A549 treated with GW870086 at 1 μM for 4 hours (cell line): ENCODE data around the gene SLC39A7. TPM values are rescaled to one million over a fixed set of nuclear protein-coding genes. Genes with fewer than 3 reads are reported as not detected.

Experiments used
- total RNA-seq: library from RNA; stranded (reverse); fragments of 200-300 nt; extraction: Qiagen RNA extraction; gene quantifications from 5 replicates; pipeline ENCODE4 v1.2.3, GENCODE V29; 2022; ENCODE audit warnings: low read depth

The SLC39A7 gene, protein sequence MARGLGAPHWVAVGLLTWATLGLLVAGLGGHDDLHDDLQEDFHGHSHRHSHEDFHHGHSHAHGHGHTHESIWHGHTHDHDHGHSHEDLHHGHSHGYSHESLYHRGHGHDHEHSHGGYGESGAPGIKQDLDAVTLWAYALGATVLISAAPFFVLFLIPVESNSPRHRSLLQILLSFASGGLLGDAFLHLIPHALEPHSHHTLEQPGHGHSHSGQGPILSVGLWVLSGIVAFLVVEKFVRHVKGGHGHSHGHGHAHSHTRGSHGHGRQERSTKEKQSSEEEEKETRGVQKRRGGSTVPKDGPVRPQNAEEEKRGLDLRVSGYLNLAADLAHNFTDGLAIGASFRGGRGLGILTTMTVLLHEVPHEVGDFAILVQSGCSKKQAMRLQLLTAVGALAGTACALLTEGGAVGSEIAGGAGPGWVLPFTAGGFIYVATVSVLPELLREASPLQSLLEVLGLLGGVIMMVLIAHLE
- 103 to 113 TPM (median 109 TPM) in 5 replicates for total RNA-seq

GRCh38 chr6:33200219-33201146 is at the start of gene SLC39A7, which contains the start of gene RXRB:
SLC39A7 (plus strand) TSS chr6:33200867; CDS start chr6:33201246, 379 bp downstream.
RXRB (minus strand) TSS chr6:33200665; CDS start chr6:33200476, 189 bp downstream.

GRCh38 chr6:33192105-33192646 is 8.5 kb upstream of the SLC39A7 start, which contains the start of gene COL11A2:
COL11A2 (minus strand) TSS chr6:33192467; CDS start chr6:33192240, 227 bp downstream.

DNA sequence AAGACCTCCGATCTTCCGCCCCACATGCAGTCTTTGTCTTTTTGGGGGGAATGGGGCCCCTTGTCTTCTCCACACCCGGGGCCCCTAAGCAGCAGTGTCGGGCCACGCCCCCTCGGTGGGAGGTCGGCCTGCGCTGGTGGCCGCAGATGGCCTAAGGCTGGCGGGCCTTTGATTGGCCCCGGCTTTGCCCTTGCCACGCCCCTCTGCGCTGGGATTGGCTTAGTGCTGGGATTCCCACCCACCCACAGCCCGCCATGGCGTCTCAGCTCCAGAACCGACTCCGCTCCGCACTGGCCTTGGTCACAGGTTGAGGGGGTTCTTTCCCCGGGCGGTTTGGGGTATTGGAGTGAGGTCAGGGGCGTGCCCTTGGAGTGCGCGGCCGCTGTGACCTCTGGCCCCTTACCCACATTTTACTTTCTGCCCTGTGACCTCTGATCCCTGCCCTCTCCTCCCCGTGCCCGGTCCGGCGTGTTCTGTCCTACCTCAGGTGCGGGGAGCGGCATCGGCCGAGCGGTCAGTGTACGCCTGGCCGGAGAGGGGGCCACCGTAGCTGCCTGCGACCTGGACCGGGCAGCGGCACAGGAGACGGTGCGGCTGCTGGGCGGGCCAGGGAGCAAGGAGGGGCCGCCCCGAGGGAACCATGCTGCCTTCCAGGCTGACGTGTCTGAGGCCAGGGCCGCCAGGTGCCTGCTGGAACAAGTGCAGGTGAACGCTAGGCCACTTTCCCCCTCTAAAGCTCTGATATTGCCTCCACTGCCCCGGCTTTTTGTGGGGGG is 3.9 kb downstream of the SLC39A7 start, which contains the start of gene HSD17B8:
Gene HSD17B8, plus strand, starts transcription at position 241 of the 776 bp plus-strand sequence. Its CDS starts 14 bp downstream, at position 255.

DNA sequence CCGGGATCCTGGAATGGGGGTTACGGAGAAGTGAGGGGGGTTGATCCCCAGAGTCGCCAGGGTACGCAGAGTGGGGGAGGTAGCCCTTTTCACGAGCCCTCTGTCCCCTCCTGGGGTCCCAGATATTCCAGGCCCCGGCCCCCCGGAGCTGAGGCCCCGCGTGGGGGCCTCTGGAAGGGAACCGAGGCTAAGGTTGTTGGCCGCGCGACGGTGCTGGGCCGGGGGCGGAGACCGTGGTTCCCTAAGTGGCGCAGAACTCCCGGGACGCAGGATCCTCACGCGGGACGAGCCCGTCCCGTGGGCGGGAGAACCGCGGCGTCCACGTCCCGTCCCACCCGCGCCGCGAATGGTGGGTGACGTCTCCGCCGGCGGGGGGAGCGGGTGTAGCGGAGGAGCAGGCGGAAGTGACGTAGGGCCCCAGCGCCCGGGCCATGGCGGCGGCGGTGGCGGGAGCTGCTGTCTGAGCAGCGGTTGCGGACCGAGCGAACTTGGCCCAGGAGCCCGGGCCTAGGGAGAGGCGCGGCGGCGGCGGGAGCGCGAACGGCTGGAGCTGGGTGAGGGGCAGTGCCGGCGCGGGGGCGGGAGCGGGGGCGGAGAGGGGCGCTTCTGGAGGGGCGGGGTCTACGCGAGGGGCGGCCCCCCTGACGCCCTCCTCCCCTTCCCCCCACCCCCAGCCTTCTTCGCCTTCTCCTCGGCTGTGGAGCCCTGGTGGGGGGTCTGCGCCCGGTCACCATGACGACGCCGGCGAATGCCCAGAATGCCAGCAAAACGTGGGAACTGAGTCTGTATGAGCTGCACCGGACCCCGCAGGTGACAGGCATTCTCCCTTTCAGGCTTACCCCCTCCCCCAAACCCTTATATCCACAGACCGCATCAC is 7.7 kb downstream of the SLC39A7 start, which contains the start of gene RING1:
Gene RING1, plus strand, starts transcription at position 410 of the 877 bp plus-strand sequence. Its CDS starts 323 bp downstream, at position 733.

Other genes with a start within 250 kb of the SLC39A7 start
- 2.4 to 4.1 TPM (median 2.5 TPM) in 5 replicates for gene HLA-DMA, start 247.8 kb upstream of the SLC39A7 start, total RNA-seq
- gene BRD2, start 232.3 kb upstream of the SLC39A7 start, total RNA-seq = 110 to 139 TPM (median 125 TPM) in 5 replicates
- 0.03 to 0.14 TPM in 2 of 5 replicates, not detected in the others for gene HLA-DOA, start 191.3 kb upstream of the SLC39A7 start, total RNA-seq
- not detected in 5 replicates for gene HLA-DPA1, start 127.2 kb upstream of the SLC39A7 start, total RNA-seq
- gene HLA-DPB1, start 124.9 kb upstream of the SLC39A7 start, total RNA-seq = not detected in 5 replicates
- 0.45 to 0.93 TPM (median 0.71 TPM) in 5 replicates for gene COL11A2, start 8.4 kb upstream of the SLC39A7 start, total RNA-seq
- 14.0 to 20.0 TPM (median 19.7 TPM) in 5 replicates for gene RXRB, start 202 bp upstream of the SLC39A7 start, total RNA-seq
- 12.3 to 16.6 TPM (median 15.5 TPM) in 5 replicates for gene HSD17B8, start 3.8 kb downstream of the SLC39A7 start, total RNA-seq
- gene RING1, start 7.6 kb downstream of the SLC39A7 start, total RNA-seq = 19.3 to 26.3 TPM (median 23.1 TPM) in 5 replicates
- 15.1 to 17.6 TPM (median 15.5 TPM) in 5 replicates for gene VPS52, start 71.0 kb downstream of the SLC39A7 start, total RNA-seq
- gene RPS18, start 71.2 kb downstream of the SLC39A7 start, total RNA-seq = 2,539 to 2,848 TPM (median 2,622 TPM) in 5 replicates
- gene B3GALT4, start 76.3 kb downstream of the SLC39A7 start, total RNA-seq = 0.38 to 0.91 TPM (median 0.81 TPM) in 5 replicates
- gene WDR46, start 88.4 kb downstream of the SLC39A7 start, total RNA-seq = 50.1 to 58.6 TPM (median 53.8 TPM) in 5 replicates
- gene PFDN6, start 88.7 kb downstream of the SLC39A7 start, total RNA-seq = 99.4 to 123 TPM (median 103 TPM) in 5 replicates
- 10.8 to 16.6 TPM (median 13.9 TPM) in 5 replicates for gene RGL2, start 98.1 kb downstream of the SLC39A7 start, total RNA-seq
- 35.4 to 40.0 TPM (median 38.7 TPM) in 5 replicates for gene TAPBP, start 113.2 kb downstream of the SLC39A7 start, total RNA-seq
- 2.5 to 3.6 TPM (median 3.2 TPM) in 5 replicates for gene ZBTB22, start 116.9 kb downstream of the SLC39A7 start, total RNA-seq
- gene DAXX, start 122.1 kb downstream of the SLC39A7 start, total RNA-seq = 35.4 to 36.9 TPM (median 35.9 TPM) in 5 replicates
- gene KIFC1, start 191.0 kb downstream of the SLC39A7 start, total RNA-seq = 37.6 to 44.2 TPM (median 39.0 TPM) in 5 replicates
- gene PHF1, start 210.1 kb downstream of the SLC39A7 start, total RNA-seq = 12.5 to 19.8 TPM (median 15.7 TPM) in 5 replicates
- gene CUTA, start 217.2 kb downstream of the SLC39A7 start, total RNA-seq = 180 to 224 TPM (median 198 TPM) in 5 replicates
- gene SYNGAP1, start 219.2 kb downstream of the SLC39A7 start, total RNA-seq = 3.6 to 4.7 TPM (median 3.9 TPM) in 5 replicates